Uterus (tissue), 4 donors: ENCODE results near the gene PRR27. TPM values are rescaled to one million over a fixed set of nuclear protein-coding genes. Genes with fewer than 3 reads are reported as not detected.

ENCODE experiments used
- DNase-seq, 2 donors: peaks; one replicate each; pipeline ENCODE4 v3.0.0-alpha.2; 2019 to 2020
- H3K27ac ChIP-seq, 2 donors: fragments of 200-600 bp; sonication (generic); 1 replicate in 1 of 2; 2 replicates in 1 of 2; pipeline ENCODE4 v1.5.1; 2016 to 2018
- H3K27me3 ChIP-seq, 2 donors: fragments of 200-600 bp; sonication (generic); one replicate each; pipeline ENCODE4 v1.5.1; 2018 to 2019; ENCODE audit warnings: control low read depth in 1 of 2
- H3K36me3 ChIP-seq, 2 donors: fragments of 200-600 bp; sonication (generic); one replicate each; pipeline ENCODE4 v1.5.1; 2019; ENCODE audit warnings: control low read depth in 1 of 2
- H3K4me1 ChIP-seq, 2 donors: fragments of 200-600 bp; sonication (generic); one replicate each; pipeline ENCODE4 v1.5.1; 2018 to 2019; ENCODE audit warnings: control low read depth in 1 of 2
- H3K4me3 ChIP-seq, 2 donors: fragments of 200-600 bp; sonication (generic); 1 replicate in 1 of 2; 2 replicates in 1 of 2; pipeline ENCODE4 v1.5.1; 2018 to 2019; ENCODE audit warnings: mild to moderate bottlenecking in 1 of 2
- H3K9me3 ChIP-seq, 2 donors: fragments of 200-600 bp; sonication (generic); one replicate each; pipeline ENCODE4 v1.5.1; 2019; ENCODE audit warnings: control low read depth in 1 of 2
- CTCF ChIP-seq, 4 experiments: fragments of 200-600 bp in 2 of 4; fragments of 450-650 bp in 2 of 4; sonication (generic) in 2 of 4; IDR thresholded peaks; one replicate each; pipeline ENCODE4 v1.5.1; 2016 to 2019; ENCODE audit warnings: antibody characterized with exemption in 4 of 4, mild to moderate bottlenecking in 2 of 4, moderate library complexity in 1 of 4
- POLR2A ChIP-seq, 2 donors: fragments of 450-650 bp; IDR thresholded peaks; one replicate each; pipeline ENCODE4 v1.6.1; 2016; ENCODE audit warnings: antibody characterized with exemption in 2 of 2, mild to moderate bottlenecking in 1 of 2, moderate library complexity in 1 of 2
- intact Hi-C: fragments of 100-400 bp; cut with DNase I; formaldehyde crosslinking; loops from one replicate; pipeline ENCODE4 v1.15.1; 2023; ENCODE audit warnings: low total_unique reads
- total RNA-seq, 4 donors: library from RNA; depleted of rRNA in 3 of 4; stranded (reverse); fragments of >200 nt in 3 of 4; gene quantifications; one replicate each; pipeline versions ENCODE4 v1.1.0 to v1.2.4, GENCODE V29; 2014 to 2023
- donor health status: DM: yes; HTN: yes; CAD: no.

PRR27 gene
- total RNA-seq, 4 donors from 2014 or later = not detected

- no peak overlapping the region for H3K4me3 ChIP-seq
- TF ChIP-seq CTCF (IDR thresholded peaks at IDR 0.05) (no peak), POLR2A (IDR thresholded peaks at IDR 0.05) (no peak)
- no peaks in the 10 kb centered on the region for H3K27me3 ChIP-seq
- no peak overlapping the region for H3K27ac ChIP-seq
- no peaks in the 10 kb centered on the region for H3K4me1 ChIP-seq
- H3K9me3 ChIP-seq = no peaks in the 10 kb centered on the region
- H3K36me3 ChIP-seq = no peaks in the 10 kb centered on the region
- DNase-seq = no peak
- intact Hi-C loops = no loop called here
Measured at GRCh38 chr4:70133473-70133872, 20.6 kb upstream of the PRR27 start.

- Histone ChIP-seq H3K4me3 (no peak overlapping the region), H3K4me1 (no peaks in the 10 kb centered on the region), H3K27me3 (no peaks in the 10 kb centered on the region), H3K27ac (no peak overlapping the region), H3K36me3 (no peaks in the 10 kb centered on the region), H3K9me3 (no peaks in the 10 kb centered on the region)
- intact Hi-C loops = no loop called here
- no peak for DNase-seq
- TF ChIP-seq CTCF (IDR thresholded peaks at IDR 0.05) = no peak
Measured at GRCh38 chr4:70138751-70139150, 15.3 kb upstream of the PRR27 start.

- intact Hi-C loops = no loop called here
- Histone ChIP-seq H3K27ac (no peak overlapping the region), H3K36me3 (no peaks in the 10 kb centered on the region), H3K9me3 (no peaks in the 10 kb centered on the region), H3K27me3 (no peaks in the 10 kb centered on the region), H3K4me3 (no peak overlapping the region), H3K4me1 (no peaks in the 10 kb centered on the region)
- TF ChIP-seq CTCF (IDR thresholded peaks at IDR 0.05) (no peak), POLR2A (IDR thresholded peaks at IDR 0.05) (no peak)
- no peak for DNase-seq
Measured at GRCh38 chr4:70151271-70151670, 2.8 kb upstream of the PRR27 start.

GRCh38 chr4:70152088-70152487 is 1.9 kb upstream of the PRR27 start:
- H3K9me3 ChIP-seq = no peaks in the 10 kb centered on the region
- intact Hi-C loops = no loop called here
- H3K4me1 ChIP-seq = no peaks in the 10 kb centered on the region
- DNase-seq = no peak
- no peak overlapping the region for H3K27ac ChIP-seq
- H3K36me3 ChIP-seq = no peaks in the 10 kb centered on the region
- H3K4me3 ChIP-seq = no peak overlapping the region
- H3K27me3 ChIP-seq = no peaks in the 10 kb centered on the region
- no peak for TF ChIP-seq CTCF (IDR thresholded peaks at IDR 0.05)
- no peak for TF ChIP-seq POLR2A (IDR thresholded peaks at IDR 0.05)

GRCh38 chr4:70158576-70158975 is 4.5 kb downstream of the PRR27 start:
- no peak for DNase-seq
- no peaks in the 10 kb centered on the region for H3K36me3 ChIP-seq
- H3K27me3 ChIP-seq = no peaks in the 10 kb centered on the region
- no peak overlapping the region for H3K4me3 ChIP-seq
- H3K4me1 ChIP-seq = no peaks in the 10 kb centered on the region
- TF ChIP-seq POLR2A (IDR thresholded peaks at IDR 0.05) = no peak
- TF ChIP-seq CTCF (IDR thresholded peaks at IDR 0.05) = no peak
- intact Hi-C loops = no loop called here
- H3K27ac ChIP-seq = no peak overlapping the region
- no peaks in the 10 kb centered on the region for H3K9me3 ChIP-seq
